Measurements from ENCODE around the gene SRRM3.
"Not testable (repeated sequence)": the region's sequence is repeated elsewhere in the genome, so short reads cannot be mapped to it uniquely, and the experiment has no call there.

SRRM3 gene

GRCh38 chr7:76224695-76225094 lies 23.0 kb downstream of the SRRM3 start:
- H3K18ac ChIP-seq (ENCODE audit: low read length) = no peak overlapping the region
- WGBS, 2 donors (ENCODE audit: extremely low coverage in 2 of 2, insufficient read length in 2 of 2, insufficient replicate concordance in 1 of 2) = no CpG with 5 or more reads among the region's 11 CpGs
- no peaks in the 10 kb centered on the region for H3K36me3 ChIP-seq (replicated peaks in 1 of 2; ENCODE audit: control insufficient read depth in 2 of 2, insufficient read depth in 2 of 2, low read length in 2 of 2)
- no peak overlapping the region for H3K23ac ChIP-seq (ENCODE audit: low read depth, low read length, poor library complexity)
- no peak overlapping the region for H3K4me3 ChIP-seq (ENCODE audit: low read length in 2 of 2)
- H3K27ac ChIP-seq (replicated peaks; ENCODE audit: low read length) = no peak overlapping the region
- no peaks in the 10 kb centered on the region for H3K9me3 ChIP-seq (replicated peaks in 1 of 2; ENCODE audit: control insufficient read depth in 2 of 2, insufficient read depth in 1 of 2, low read depth in 1 of 2, low read length in 2 of 2)
- H3K14ac ChIP-seq (ENCODE audit: low read length) = no peak overlapping the region
- H3K9ac ChIP-seq (ENCODE audit: low read depth, low read length, poor library complexity) = no peak overlapping the region
- no peak overlapping the region for H2BK15ac ChIP-seq (ENCODE audit: low read length)
- no peak overlapping the region for H4K91ac ChIP-seq (ENCODE audit: low read depth, low read length, poor library complexity)
- H3K4me1 ChIP-seq (ENCODE audit: control insufficient read depth in 2 of 2, insufficient read depth in 1 of 2, low read depth in 1 of 2, low read length in 2 of 2) = peaks cover 8 to 9% of the 10 kb centered on the region in 2 donors
- no peak for DNase-seq (ENCODE audit: low spot score)
- no peak overlapping the region for H2BK120ac ChIP-seq (ENCODE audit: low read depth, low read length)
- no peak overlapping the region for H4K8ac ChIP-seq (ENCODE audit: low read depth, low read length)
- no peaks in the 10 kb centered on the region for H3K79me1 ChIP-seq (ENCODE audit: low read depth, low read length)
- no peak overlapping the region for H2AK5ac ChIP-seq (ENCODE audit: low read depth, low read length)
- no peak overlapping the region for H3K4ac ChIP-seq (ENCODE audit: low read length)
- H2BK5ac ChIP-seq (ENCODE audit: low read length) = no peak overlapping the region
- H2AFZ ChIP-seq (ENCODE audit: low read length) = no peak overlapping the region
- no peak overlapping the region for H3K4me2 ChIP-seq (ENCODE audit: insufficient read depth, low read length, poor library complexity, severe bottlenecking)
- no peak overlapping the region for H2BK12ac ChIP-seq (ENCODE audit: low read length)
- H3K27me3 ChIP-seq (ENCODE audit: control insufficient read depth in 3 of 3, insufficient read depth in 3 of 3, low read depth in 1 of 3, low read length in 3 of 3) = peaks cover 0 to 7% (median 3%) of the 10 kb centered on the region in 3 experiments

GRCh38 chr7:76225379-76225778 lies 23.7 kb downstream of the SRRM3 start:
- Histone ChIP-seq H3K18ac (ENCODE audit: low read length) (no peak overlapping the region), H3K27me3 (ENCODE audit: control insufficient read depth in 3 of 3, insufficient read depth in 3 of 3, low read depth in 1 of 3, low read length in 3 of 3) (peaks cover 0 to 7% (median 3%) of the 10 kb centered on the region in 3 experiments), H3K14ac (ENCODE audit: low read length) (no peak overlapping the region), H3K9me3 (replicated peaks in 1 of 2; ENCODE audit: control insufficient read depth in 2 of 2, insufficient read depth in 1 of 2, low read depth in 1 of 2, low read length in 2 of 2) (no peaks in the 10 kb centered on the region), H3K23ac (ENCODE audit: low read depth, low read length, poor library complexity) (no peak overlapping the region), H2BK120ac (ENCODE audit: low read depth, low read length) (no peak overlapping the region), H2BK15ac (ENCODE audit: low read length) (no peak overlapping the region), H3K27ac (replicated peaks; ENCODE audit: low read length) (no peak overlapping the region), H2BK12ac (ENCODE audit: low read length) (no peak overlapping the region), H2BK5ac (ENCODE audit: low read length) (no peak overlapping the region), H3K4me1 (ENCODE audit: control insufficient read depth in 2 of 2, insufficient read depth in 1 of 2, low read depth in 1 of 2, low read length in 2 of 2) (peaks cover 4 to 6% of the 10 kb centered on the region in 2 donors), H3K4ac (ENCODE audit: low read length) (no peak overlapping the region), H2AK5ac (ENCODE audit: low read depth, low read length) (no peak overlapping the region), H3K4me3 (ENCODE audit: low read length in 2 of 2) (no peak overlapping the region), H3K79me1 (ENCODE audit: low read depth, low read length) (no peaks in the 10 kb centered on the region), H3K4me2 (ENCODE audit: insufficient read depth, low read length, poor library complexity, severe bottlenecking) (no peak overlapping the region), H4K91ac (ENCODE audit: low read depth, low read length, poor library complexity) (no peak overlapping the region), H2AFZ (ENCODE audit: low read length) (no peak overlapping the region), H3K9ac (ENCODE audit: low read depth, low read length, poor library complexity) (no peak overlapping the region), H3K36me3 (replicated peaks in 1 of 2; ENCODE audit: control insufficient read depth in 2 of 2, insufficient read depth in 2 of 2, low read length in 2 of 2) (no peaks in the 10 kb centered on the region), H4K8ac (ENCODE audit: low read depth, low read length) (no peak overlapping the region)
- no CpG with 5 or more reads among the region's 11 CpGs for WGBS, 2 donors (ENCODE audit: extremely low coverage in 2 of 2, insufficient read length in 2 of 2, insufficient replicate concordance in 1 of 2)
- DNase-seq (ENCODE audit: low spot score) = peak; percentile 66

GRCh38 chr7:76225951-76226350 lies 24.3 kb downstream of the SRRM3 start:
- no peak overlapping the region for H2BK120ac ChIP-seq (ENCODE audit: low read depth, low read length)
- H3K23ac ChIP-seq (ENCODE audit: low read depth, low read length, poor library complexity) = no peak overlapping the region
- no peak overlapping the region for H2BK12ac ChIP-seq (ENCODE audit: low read length)
- no peak overlapping the region for H2AFZ ChIP-seq (ENCODE audit: low read length)
- H4K8ac ChIP-seq (ENCODE audit: low read depth, low read length) = no peak overlapping the region
- H3K14ac ChIP-seq (ENCODE audit: low read length) = no peak overlapping the region
- no peak overlapping the region for H3K9ac ChIP-seq (ENCODE audit: low read depth, low read length, poor library complexity)
- no peaks in the 10 kb centered on the region for H3K9me3 ChIP-seq (replicated peaks in 1 of 2; ENCODE audit: control insufficient read depth in 2 of 2, insufficient read depth in 1 of 2, low read depth in 1 of 2, low read length in 2 of 2)
- H3K4ac ChIP-seq (ENCODE audit: low read length) = no peak overlapping the region
- H2AK5ac ChIP-seq (ENCODE audit: low read depth, low read length) = no peak overlapping the region
- no peak overlapping the region for H2BK5ac ChIP-seq (ENCODE audit: low read length)
- peaks cover 0 to 1% of the 10 kb centered on the region in 2 donors for H3K4me1 ChIP-seq (ENCODE audit: control insufficient read depth in 2 of 2, insufficient read depth in 1 of 2, low read depth in 1 of 2, low read length in 2 of 2)
- no peaks in the 10 kb centered on the region for H3K36me3 ChIP-seq (replicated peaks in 1 of 2; ENCODE audit: control insufficient read depth in 2 of 2, insufficient read depth in 2 of 2, low read length in 2 of 2)
- no CpG with 5 or more reads among the region's 2 CpGs for WGBS, 2 donors (ENCODE audit: extremely low coverage in 2 of 2, insufficient read length in 2 of 2, insufficient replicate concordance in 1 of 2)
- H3K27ac ChIP-seq (replicated peaks; ENCODE audit: low read length) = no peak overlapping the region
- no peak overlapping the region for H3K4me2 ChIP-seq (ENCODE audit: insufficient read depth, low read length, poor library complexity, severe bottlenecking)
- no peak overlapping the region for H3K18ac ChIP-seq (ENCODE audit: low read length)
- DNase-seq (ENCODE audit: low spot score) = no peak
- H4K91ac ChIP-seq (ENCODE audit: low read depth, low read length, poor library complexity) = no peak overlapping the region
- no peak overlapping the region for H3K4me3 ChIP-seq (ENCODE audit: low read length in 2 of 2)
- H3K27me3 ChIP-seq (ENCODE audit: control insufficient read depth in 3 of 3, insufficient read depth in 3 of 3, low read depth in 1 of 3, low read length in 3 of 3) = peaks cover 0 to 7% (median 3%) of the 10 kb centered on the region in 3 experiments
- H2BK15ac ChIP-seq (ENCODE audit: low read length) = no peak overlapping the region
- H3K79me1 ChIP-seq (ENCODE audit: low read depth, low read length) = no peaks in the 10 kb centered on the region

- not testable (repeated sequence) for H2AFZ ChIP-seq (ENCODE audit: low read length); H2BK12ac ChIP-seq (ENCODE audit: low read length); H3K9me3 ChIP-seq (replicated peaks in 1 of 2; ENCODE audit: control insufficient read depth in 2 of 2, insufficient read depth in 1 of 2, low read depth in 1 of 2, low read length in 2 of 2); DNase-seq (ENCODE audit: low spot score); H3K4me3 ChIP-seq (ENCODE audit: low read length in 2 of 2); H3K23ac ChIP-seq (ENCODE audit: low read depth, low read length, poor library complexity); H2BK15ac ChIP-seq (ENCODE audit: low read length); H4K91ac ChIP-seq (ENCODE audit: low read depth, low read length, poor library complexity); H3K14ac ChIP-seq (ENCODE audit: low read length); H2AK5ac ChIP-seq (ENCODE audit: low read depth, low read length); H2BK5ac ChIP-seq (ENCODE audit: low read length); H3K18ac ChIP-seq (ENCODE audit: low read length); H3K36me3 ChIP-seq (replicated peaks in 1 of 2; ENCODE audit: control insufficient read depth in 2 of 2, insufficient read depth in 2 of 2, low read length in 2 of 2); H3K9ac ChIP-seq (ENCODE audit: low read depth, low read length, poor library complexity); H4K8ac ChIP-seq (ENCODE audit: low read depth, low read length); H3K4me1 ChIP-seq (ENCODE audit: control insufficient read depth in 2 of 2, insufficient read depth in 1 of 2, low read depth in 1 of 2, low read length in 2 of 2); H3K79me1 ChIP-seq (ENCODE audit: low read depth, low read length); H3K4ac ChIP-seq (ENCODE audit: low read length); H2BK120ac ChIP-seq (ENCODE audit: low read depth, low read length); H3K4me2 ChIP-seq (ENCODE audit: insufficient read depth, low read length, poor library complexity, severe bottlenecking); H3K27ac ChIP-seq (replicated peaks; ENCODE audit: low read length)
- no CpG with 5 or more reads among the region's 1 CpG for WGBS, 2 donors (ENCODE audit: extremely low coverage in 2 of 2, insufficient read length in 2 of 2, insufficient replicate concordance in 1 of 2)
- peaks cover 0 to 13% (median 3%) of the 10 kb centered on the region in 3 experiments for H3K27me3 ChIP-seq (ENCODE audit: control insufficient read depth in 3 of 3, insufficient read depth in 3 of 3, low read depth in 1 of 3, low read length in 3 of 3)
Observed at GRCh38 chr7:76226878-76227423, 25.3 kb downstream of the SRRM3 start.
